A549 (cell line): ENCODE results near the gene ZNF582.

ENCODE experiments used
- CEBPB ChIP-seq, 2 experiments: fragments of >200 bp in 1 of 2; sonication (Bioruptor Twin) in 1 of 2; formaldehyde crosslinking in 1 of 2; IDR thresholded peaks; 2 replicates each; pipeline ENCODE4 v1.6.1; 2012 to 2016
- CTCF ChIP-seq: fragments of >200 bp; sonication (Bioruptor Twin); formaldehyde crosslinking; IDR thresholded peaks from 3 replicates; pipeline ENCODE4 v1.5.1; 2016
- POLR2A ChIP-seq: IDR thresholded peaks from 2 replicates; pipeline ENCODE4 v1.6.1; 2012; ENCODE audit warnings: mild to moderate bottlenecking, low read length
- REST ChIP-seq: fragments of 200-600 bp; sonication (generic); IDR thresholded peaks from 2 replicates; pipeline ENCODE4 v1.6.1; 2016; ENCODE audit warnings: antibody characterized with exemption, mild to moderate bottlenecking, moderate library complexity
- SREBF2 ChIP-seq: fragments of 450-650 bp; IDR thresholded peaks from 2 replicates; pipeline ENCODE4 v1.6.1; 2014; ENCODE audit warnings: mild to moderate bottlenecking, moderate library complexity
- ZSCAN20 ChIP-seq: fragments of 250-450 bp; sonication (Bioruptor Pico); IDR thresholded peaks from 2 replicates; pipeline ENCODE4 v1.8.0; 2022; ENCODE audit warnings: mild to moderate bottlenecking, moderate library complexity
- TF ChIP-seq, protein P1 (sequence below): IDR thresholded peaks from 2 replicates; pipeline ENCODE4 v1.6.1; 2012; ENCODE audit warnings: low read depth, borderline replicate concordance

GRCh38 chr19:56347163-56347778, 46.1 kb downstream of the ZNF582 start:
- TF ChIP-seq CEBPB (IDR thresholded peaks at IDR 0.05) (no peak), CTCF (no peak), POLR2A (no peak), REST (no peak), SREBF2 (no peak), ZSCAN20 (CRISPR knock-in tag) (no peak)
- TF ChIP-seq, protein P1, sequence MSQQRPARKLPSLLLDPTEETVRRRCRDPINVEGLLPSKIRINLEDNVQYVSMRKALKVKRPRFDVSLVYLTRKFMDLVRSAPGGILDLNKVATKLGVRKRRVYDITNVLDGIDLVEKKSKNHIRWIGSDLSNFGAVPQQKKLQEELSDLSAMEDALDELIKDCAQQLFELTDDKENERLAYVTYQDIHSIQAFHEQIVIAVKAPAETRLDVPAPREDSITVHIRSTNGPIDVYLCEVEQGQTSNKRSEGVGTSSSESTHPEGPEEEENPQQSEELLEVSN: no peak
